Cardiac muscle cell (in vitro differentiated cells and primary cell): ENCODE results near the gene ACVR2B. TPM values are rescaled to one million over a fixed set of nuclear protein-coding genes. Genes with fewer than 3 reads are reported as not detected.

Experiments used
- DNase-seq, 2 donors: peaks; one replicate each; pipeline versions ENCODE4 v3.0.0 to v3.0.0-alpha.2; 2010 to 2017; ENCODE audit warnings: low read depth in 1 of 2, low spot score in 1 of 2
- H3K27ac ChIP-seq: fragments of 200-600 bp; sonication (generic); 2 replicates; pipeline ENCODE4 v1.5.1; 2016
- H3K27me3 ChIP-seq: fragments of 200-600 bp; sonication (generic); 2 replicates; pipeline ENCODE4 v1.6.0; 2016; ENCODE audit warnings: control low read depth
- H3K36me3 ChIP-seq: fragments of 200-600 bp; sonication (generic); 2 replicates; pipeline ENCODE4 v1.5.1; 2016; ENCODE audit warnings: control low read depth
- H3K4me1 ChIP-seq: fragments of 200-600 bp; sonication (generic); 2 replicates; pipeline ENCODE4 v1.8.1; 2017; ENCODE audit warnings: low read depth, mild to moderate bottlenecking, mixed run types
- H3K4me3 ChIP-seq: fragments of 200-600 bp; sonication (generic); 2 replicates; pipeline ENCODE4 v1.5.1; 2016; ENCODE audit warnings: mild to moderate bottlenecking
- H3K9me3 ChIP-seq: fragments of 200-600 bp; sonication (generic); 2 replicates; pipeline ENCODE4 v1.5.1; 2017; ENCODE audit warnings: low read depth, mild to moderate bottlenecking, control low read depth
- polyA plus RNA-seq: library from polyadenylated mRNA; unstranded; fragments of >200 nt; fragmentation: Nextera tagmentation; extraction: Ambion mirVana; gene quantifications from 2 replicates; pipeline ENCODE4 v1.2.1, GENCODE V29; 2016
- total RNA-seq: library from RNA; depleted of rRNA; stranded (reverse); fragments of >200 nt; gene quantifications from 2 replicates; pipeline ENCODE4 v1.2.3, GENCODE V29; 2016
- TF ChIP-seq, protein P1 (sequence below): IDR thresholded peaks from 2 replicates; pipeline ENCODE4 v1.5.1; 2012; ENCODE audit warnings: low read depth, mild to moderate bottlenecking, low read length

ACVR2B gene
- total and polyA plus RNA-seq, 2 experiments from 2014 or later: 28.6 to 70.4 TPM

DNA sequence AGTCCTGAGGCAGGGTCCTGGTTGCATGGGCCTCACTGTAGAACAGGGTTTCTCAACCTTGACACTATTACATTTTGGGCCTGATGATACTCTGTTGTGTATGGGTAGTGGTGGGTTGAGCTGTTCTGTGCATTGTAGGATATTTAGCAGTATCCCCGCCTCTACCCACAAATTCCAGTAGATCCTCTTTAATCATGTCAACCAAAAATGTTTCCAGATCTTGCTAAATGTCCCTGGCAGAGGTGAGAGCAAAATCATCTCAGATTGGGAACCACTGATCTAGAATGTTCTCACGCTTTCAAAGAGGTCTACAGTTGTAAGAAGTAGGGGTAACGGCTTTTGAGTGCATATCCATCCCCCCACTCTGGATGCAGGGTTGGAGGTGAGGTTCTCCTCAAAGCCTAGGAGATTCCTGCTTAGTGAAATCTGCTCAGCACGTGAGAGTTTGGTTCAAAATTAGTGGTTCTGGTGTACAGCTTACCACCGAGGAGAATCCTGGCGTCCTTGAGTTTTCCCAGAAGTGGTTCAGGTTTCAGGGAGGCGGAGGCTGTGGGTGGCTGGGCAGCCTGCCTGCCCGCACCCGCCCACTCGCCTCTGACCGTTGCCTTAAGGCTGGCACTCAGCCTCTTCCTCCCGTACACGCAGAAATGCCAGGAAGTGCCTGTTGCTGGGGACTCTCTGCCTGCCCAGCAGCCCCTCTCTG, 5.3 kb downstream of the ACVR2B start:
- Histone ChIP-seq H3K27me3 (no peaks in the 10 kb centered on the region), H3K36me3 (no peaks in the 10 kb centered on the region), H3K9me3 (no peaks in the 10 kb centered on the region), H3K4me3 (no peak overlapping the region), H3K4me1 (peaks cover 35% of the 10 kb centered on the region), H3K27ac (no peak overlapping the region)
- TF ChIP-seq, protein P1, sequence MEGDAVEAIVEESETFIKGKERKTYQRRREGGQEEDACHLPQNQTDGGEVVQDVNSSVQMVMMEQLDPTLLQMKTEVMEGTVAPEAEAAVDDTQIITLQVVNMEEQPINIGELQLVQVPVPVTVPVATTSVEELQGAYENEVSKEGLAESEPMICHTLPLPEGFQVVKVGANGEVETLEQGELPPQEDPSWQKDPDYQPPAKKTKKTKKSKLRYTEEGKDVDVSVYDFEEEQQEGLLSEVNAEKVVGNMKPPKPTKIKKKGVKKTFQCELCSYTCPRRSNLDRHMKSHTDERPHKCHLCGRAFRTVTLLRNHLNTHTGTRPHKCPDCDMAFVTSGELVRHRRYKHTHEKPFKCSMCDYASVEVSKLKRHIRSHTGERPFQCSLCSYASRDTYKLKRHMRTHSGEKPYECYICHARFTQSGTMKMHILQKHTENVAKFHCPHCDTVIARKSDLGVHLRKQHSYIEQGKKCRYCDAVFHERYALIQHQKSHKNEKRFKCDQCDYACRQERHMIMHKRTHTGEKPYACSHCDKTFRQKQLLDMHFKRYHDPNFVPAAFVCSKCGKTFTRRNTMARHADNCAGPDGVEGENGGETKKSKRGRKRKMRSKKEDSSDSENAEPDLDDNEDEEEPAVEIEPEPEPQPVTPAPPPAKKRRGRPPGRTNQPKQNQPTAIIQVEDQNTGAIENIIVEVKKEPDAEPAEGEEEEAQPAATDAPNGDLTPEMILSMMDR: no peak
- peak in 1 of 2 donors; percentile 39 for DNase-seq

DNA sequence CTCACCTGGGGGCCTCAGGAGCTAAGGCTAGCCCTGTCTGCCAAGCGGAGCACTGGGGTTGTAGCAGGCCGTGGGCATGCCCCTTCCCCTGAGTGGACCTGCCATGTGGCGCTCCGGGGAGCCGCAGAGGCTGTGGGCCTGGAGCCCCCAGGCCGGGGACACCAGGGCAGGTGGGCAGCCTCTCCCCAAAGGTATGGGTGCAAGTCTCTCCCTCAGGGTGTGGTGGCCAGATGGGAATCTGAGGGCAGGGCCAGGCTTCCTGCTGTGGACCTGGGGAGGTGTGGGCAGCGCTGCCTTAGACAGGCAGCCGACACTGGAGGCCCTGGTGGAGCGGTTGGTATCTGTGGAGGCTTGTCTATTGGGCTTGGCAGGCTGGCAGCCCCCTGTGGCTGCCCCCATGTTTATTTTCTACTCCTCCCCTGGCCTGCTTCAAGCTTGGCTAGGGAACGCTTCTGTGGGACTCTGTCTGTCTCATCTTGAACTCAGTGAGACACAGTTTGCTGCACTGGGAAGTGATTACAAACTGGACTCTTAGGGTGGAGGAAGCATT, 5.9 kb downstream of the ACVR2B start:
- DNase-seq: no peak
- Histone ChIP-seq H3K36me3 (no peaks in the 10 kb centered on the region), H3K27me3 (no peaks in the 10 kb centered on the region), H3K4me1 (peaks cover 35% of the 10 kb centered on the region), H3K4me3 (no peak overlapping the region), H3K27ac (peak overlapping the region; percentile 81), H3K9me3 (no peaks in the 10 kb centered on the region)
- TF ChIP-seq, protein P1: no peak

DNA sequence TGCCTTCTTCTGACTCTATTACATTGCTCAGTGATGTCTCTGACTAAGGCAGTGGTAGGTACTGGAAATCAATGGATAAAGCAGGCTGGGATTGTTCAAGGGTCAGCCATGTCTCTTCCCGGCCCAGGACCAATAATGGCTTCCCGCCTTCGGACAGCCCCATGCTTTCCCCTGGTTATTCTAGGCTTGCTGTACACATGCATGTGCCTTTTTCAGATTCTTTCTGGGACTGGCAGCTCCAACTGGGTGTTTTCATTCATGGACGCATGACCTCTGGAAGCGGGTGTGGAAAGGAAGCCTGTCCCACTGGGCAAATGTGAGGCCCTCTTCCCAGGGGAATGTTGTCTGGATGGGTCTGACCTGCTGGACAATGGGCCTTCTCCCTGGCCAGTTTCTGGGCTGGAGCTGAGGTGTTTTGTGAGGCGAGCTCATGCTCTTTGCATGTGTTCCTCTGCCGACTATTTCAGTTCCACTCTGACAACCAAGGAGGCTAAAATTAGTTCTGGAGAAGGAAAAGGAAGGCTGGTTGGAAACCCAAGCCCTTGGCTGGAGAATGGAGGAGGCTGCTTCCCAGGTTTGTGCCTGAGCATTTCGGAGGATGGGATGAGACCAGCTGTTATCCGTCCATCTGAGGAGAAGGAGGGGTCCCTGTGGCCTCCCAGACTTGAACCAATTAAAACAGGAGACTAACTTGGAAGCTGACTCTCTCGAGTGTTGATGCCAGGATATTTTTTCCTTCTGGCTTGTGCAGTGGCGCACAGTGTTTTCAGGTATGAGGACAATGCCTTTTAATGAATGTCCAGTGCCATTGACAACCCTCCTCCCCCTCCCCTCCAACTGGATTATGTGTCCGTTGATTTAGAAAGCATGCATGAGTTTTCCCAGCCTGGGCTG, 6.9 kb downstream of the ACVR2B start:
- H3K36me3 ChIP-seq: no peaks in the 10 kb centered on the region
- H3K27me3 ChIP-seq: no peaks in the 10 kb centered on the region
- TF ChIP-seq, protein P1: no peak
- DNase-seq: peak in 1 of 2 donors; percentile 17
- peaks cover 35% of the 10 kb centered on the region for H3K4me1 ChIP-seq
- no peak overlapping the region for H3K4me3 ChIP-seq
- H3K27ac ChIP-seq: peak overlapping the region; percentile 81
- no peaks in the 10 kb centered on the region for H3K9me3 ChIP-seq

DNA sequence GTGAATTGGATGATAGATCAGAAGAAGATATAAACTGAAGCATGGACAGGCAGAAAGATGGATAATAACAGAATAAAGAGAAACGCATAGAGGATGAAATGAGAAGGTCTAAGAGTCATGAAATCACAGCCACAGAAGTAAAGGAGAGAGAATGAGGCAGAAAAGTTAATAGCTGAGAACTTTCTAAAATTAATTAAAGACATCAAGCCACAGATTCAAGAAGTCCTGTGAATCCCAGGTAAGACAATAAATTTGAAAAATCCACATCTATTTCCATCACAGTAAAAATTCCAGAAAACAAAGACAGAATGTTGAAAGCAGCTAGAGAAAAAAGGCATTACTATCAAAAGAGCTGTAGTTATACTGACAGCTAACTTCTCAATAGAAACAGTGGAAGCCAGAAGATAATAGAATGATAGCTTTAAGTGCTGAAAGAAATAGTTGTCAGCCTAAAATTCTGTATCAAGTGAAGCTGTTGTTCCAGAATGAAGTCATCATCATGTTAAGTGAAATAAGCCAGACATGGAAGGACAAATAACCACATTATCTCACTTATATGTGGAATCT, 12.0 kb downstream of the ACVR2B start:
- H3K4me3 ChIP-seq: no peak overlapping the region

DNA sequence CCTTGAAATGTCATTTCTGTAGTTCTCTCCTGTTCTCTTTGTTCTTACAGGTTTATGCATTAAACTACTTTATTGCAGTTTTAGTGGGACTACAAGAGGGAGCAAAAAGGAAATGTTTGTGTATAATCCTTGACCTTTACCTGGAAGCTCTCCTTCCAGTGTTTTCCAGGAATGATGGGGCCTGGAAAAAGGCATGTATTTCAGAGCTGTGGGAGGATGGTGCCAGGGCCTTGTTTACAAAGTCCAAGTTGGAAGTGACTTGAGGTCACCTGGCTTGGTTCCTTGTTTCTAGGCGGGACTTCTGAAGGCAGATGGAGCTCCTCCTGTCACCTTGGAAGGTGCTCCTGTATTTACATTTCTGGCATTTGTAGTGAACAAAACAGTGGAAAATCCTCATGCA, 15.1 kb downstream of the ACVR2B start:
- Histone ChIP-seq H3K27ac (no peak overlapping the region), H3K4me3 (no peak overlapping the region), H3K4me1 (peaks cover 11% of the 10 kb centered on the region), H3K36me3 (no peaks in the 10 kb centered on the region), H3K27me3 (no peaks in the 10 kb centered on the region), H3K9me3 (no peaks in the 10 kb centered on the region)
- DNase-seq: no peak
- TF ChIP-seq, protein P1: no peak

More for the DNA sequence above, 12.0 kb downstream of the ACVR2B start:
- TF ChIP-seq, protein P1: no peak
- DNase-seq: no peak
- Histone ChIP-seq H3K27me3 (no peaks in the 10 kb centered on the region), H3K4me1 (peaks cover 6% of the 10 kb centered on the region), H3K36me3 (no peaks in the 10 kb centered on the region), H3K27ac (no peak overlapping the region), H3K9me3 (no peaks in the 10 kb centered on the region)
